ENCODE results near the gene SRRM1.

SRRM1 gene

DNA sequence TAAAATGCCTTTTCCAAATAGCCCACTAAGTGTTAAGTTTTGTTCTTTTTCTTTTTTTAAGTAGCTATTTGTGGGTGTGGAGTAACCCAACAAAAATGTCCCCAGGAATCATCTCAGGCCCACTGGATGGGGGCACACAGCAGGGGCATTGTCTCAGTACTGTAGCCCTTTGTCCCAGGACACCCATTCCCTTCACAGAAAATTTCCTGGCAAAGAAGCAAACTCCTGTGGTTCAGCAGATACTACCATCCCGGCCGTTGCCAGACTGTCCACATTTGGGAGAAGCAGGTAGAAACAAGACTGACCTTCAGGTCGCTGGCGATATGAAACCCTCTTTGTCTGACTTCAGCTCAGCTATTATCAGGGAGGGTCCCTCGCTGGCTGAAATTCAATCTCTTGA is 23.7 kb upstream of the SRRM1 start:
- no peak for DNase-seq (ENCODE audit: low read depth in 1 of 2, low spot score in 1 of 2)
- TF ChIP-seq POLR2AphosphoS5 (IDR thresholded peaks at IDR 0.05; ENCODE audit: low read depth) (no peak), SPI1 (IDR thresholded peaks at IDR 0.05; ENCODE audit: borderline replicate concordance, low read depth) (no peak), GABPA (IDR thresholded peaks at IDR 0.05; ENCODE audit: low read depth) (no peak)
- TF ChIP-seq, protein P1, sequence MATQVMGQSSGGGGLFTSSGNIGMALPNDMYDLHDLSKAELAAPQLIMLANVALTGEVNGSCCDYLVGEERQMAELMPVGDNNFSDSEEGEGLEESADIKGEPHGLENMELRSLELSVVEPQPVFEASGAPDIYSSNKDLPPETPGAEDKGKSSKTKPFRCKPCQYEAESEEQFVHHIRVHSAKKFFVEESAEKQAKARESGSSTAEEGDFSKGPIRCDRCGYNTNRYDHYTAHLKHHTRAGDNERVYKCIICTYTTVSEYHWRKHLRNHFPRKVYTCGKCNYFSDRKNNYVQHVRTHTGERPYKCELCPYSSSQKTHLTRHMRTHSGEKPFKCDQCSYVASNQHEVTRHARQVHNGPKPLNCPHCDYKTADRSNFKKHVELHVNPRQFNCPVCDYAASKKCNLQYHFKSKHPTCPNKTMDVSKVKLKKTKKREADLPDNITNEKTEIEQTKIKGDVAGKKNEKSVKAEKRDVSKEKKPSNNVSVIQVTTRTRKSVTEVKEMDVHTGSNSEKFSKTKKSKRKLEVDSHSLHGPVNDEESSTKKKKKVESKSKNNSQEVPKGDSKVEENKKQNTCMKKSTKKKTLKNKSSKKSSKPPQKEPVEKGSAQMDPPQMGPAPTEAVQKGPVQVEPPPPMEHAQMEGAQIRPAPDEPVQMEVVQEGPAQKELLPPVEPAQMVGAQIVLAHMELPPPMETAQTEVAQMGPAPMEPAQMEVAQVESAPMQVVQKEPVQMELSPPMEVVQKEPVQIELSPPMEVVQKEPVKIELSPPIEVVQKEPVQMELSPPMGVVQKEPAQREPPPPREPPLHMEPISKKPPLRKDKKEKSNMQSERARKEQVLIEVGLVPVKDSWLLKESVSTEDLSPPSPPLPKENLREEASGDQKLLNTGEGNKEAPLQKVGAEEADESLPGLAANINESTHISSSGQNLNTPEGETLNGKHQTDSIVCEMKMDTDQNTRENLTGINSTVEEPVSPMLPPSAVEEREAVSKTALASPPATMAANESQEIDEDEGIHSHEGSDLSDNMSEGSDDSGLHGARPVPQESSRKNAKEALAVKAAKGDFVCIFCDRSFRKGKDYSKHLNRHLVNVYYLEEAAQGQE (IDR thresholded peaks at IDR 0.05; ENCODE audit: insufficient replicate concordance, low read depth): no peak
- TF ChIP-seq, protein P2, sequence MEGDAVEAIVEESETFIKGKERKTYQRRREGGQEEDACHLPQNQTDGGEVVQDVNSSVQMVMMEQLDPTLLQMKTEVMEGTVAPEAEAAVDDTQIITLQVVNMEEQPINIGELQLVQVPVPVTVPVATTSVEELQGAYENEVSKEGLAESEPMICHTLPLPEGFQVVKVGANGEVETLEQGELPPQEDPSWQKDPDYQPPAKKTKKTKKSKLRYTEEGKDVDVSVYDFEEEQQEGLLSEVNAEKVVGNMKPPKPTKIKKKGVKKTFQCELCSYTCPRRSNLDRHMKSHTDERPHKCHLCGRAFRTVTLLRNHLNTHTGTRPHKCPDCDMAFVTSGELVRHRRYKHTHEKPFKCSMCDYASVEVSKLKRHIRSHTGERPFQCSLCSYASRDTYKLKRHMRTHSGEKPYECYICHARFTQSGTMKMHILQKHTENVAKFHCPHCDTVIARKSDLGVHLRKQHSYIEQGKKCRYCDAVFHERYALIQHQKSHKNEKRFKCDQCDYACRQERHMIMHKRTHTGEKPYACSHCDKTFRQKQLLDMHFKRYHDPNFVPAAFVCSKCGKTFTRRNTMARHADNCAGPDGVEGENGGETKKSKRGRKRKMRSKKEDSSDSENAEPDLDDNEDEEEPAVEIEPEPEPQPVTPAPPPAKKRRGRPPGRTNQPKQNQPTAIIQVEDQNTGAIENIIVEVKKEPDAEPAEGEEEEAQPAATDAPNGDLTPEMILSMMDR (IDR thresholded peaks at IDR 0.05; ENCODE audit: insufficient read depth, low read length): no peak
- Histone ChIP-seq H3K27ac (replicated peaks) (no peak overlapping the region), H3K27me3 (ENCODE audit: insufficient read depth, poor library complexity, severe bottlenecking) (peaks cover 4% of the 10 kb centered on the region), H3K4me3 (replicated peaks; ENCODE audit: insufficient read depth, low read length) (no peak overlapping the region)

DNA sequence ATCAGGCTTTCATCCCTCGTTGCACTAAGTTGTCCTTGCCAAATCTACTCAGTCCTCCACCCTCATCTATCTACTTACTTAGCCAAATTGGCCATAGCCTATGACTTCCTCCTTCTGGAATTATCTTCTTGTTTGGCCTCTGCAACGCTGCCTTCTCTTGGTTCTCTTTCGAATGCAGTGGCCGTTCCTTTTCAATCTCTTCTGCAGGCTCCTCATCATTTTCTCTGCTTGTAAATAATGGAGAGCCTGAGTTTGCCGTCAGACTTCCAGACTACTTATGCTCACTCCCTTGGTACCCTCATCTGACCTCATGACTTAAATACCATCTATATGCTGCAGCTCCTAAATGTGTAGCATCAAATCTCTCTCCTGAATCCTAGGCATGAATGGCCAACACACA is 22.4 kb upstream of the SRRM1 start:
- Histone ChIP-seq H3K27me3 (ENCODE audit: insufficient read depth, poor library complexity, severe bottlenecking) (peaks cover 4% of the 10 kb centered on the region), H3K4me3 (replicated peaks; ENCODE audit: insufficient read depth, low read length) (no peak overlapping the region), H3K27ac (replicated peaks) (no peak overlapping the region)
- TF ChIP-seq, protein P2 (IDR thresholded peaks at IDR 0.05; ENCODE audit: insufficient read depth, low read length): no peak
- no peak for TF ChIP-seq POLR2AphosphoS5 (IDR thresholded peaks at IDR 0.05; ENCODE audit: low read depth)
- no peak for TF ChIP-seq SPI1 (IDR thresholded peaks at IDR 0.05; ENCODE audit: borderline replicate concordance, low read depth)
- TF ChIP-seq GABPA (IDR thresholded peaks at IDR 0.05; ENCODE audit: low read depth): no peak
- TF ChIP-seq, protein P1 (IDR thresholded peaks at IDR 0.05; ENCODE audit: insufficient replicate concordance, low read depth): no peak
- no peak for DNase-seq (ENCODE audit: low read depth in 1 of 2, low spot score in 1 of 2)

DNA sequence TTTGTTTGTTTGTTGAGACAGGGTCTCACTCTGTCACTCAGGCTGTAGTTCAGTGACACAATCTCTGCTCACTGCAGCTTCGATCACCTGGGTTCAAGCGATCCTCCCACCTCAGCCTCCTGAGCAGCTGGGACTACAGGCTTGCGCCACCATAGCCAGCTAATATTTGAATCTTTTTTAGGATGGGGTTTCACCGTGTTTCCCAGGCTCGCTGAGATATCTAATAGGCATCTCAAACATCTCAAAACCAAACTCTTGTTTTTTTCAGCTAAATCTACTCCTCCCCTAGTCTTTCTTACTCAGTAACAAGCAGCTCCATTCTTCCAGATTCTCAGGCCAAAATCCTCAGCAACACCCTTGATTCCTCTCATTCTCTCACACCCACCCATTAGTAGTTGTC is 22.0 kb upstream of the SRRM1 start:
- Histone ChIP-seq H3K27me3 (ENCODE audit: insufficient read depth, poor library complexity, severe bottlenecking) (peaks cover 4% of the 10 kb centered on the region), H3K27ac (replicated peaks) (no peak overlapping the region), H3K4me3 (replicated peaks; ENCODE audit: insufficient read depth, low read length) (no peak overlapping the region)
- DNase-seq (ENCODE audit: low read depth in 1 of 2, low spot score in 1 of 2): no peak
- TF ChIP-seq, protein P1 (IDR thresholded peaks at IDR 0.05; ENCODE audit: insufficient replicate concordance, low read depth): no peak
- TF ChIP-seq, protein P2 (IDR thresholded peaks at IDR 0.05; ENCODE audit: insufficient read depth, low read length): no peak
- no peak for TF ChIP-seq POLR2AphosphoS5 (IDR thresholded peaks at IDR 0.05; ENCODE audit: low read depth)
- TF ChIP-seq GABPA (IDR thresholded peaks at IDR 0.05; ENCODE audit: low read depth): no peak

Measured in HL-60 (cell line).